GM12891 (cell line): ENCODE data around the gene GLUD1.

Experiments used
- POLR2A ChIP-seq: IDR thresholded peaks from 2 replicates; pipeline ENCODE4 v1.6.1; 2011; ENCODE audit warnings: low read depth, low read length, control low read depth
- POLR2AphosphoS5 ChIP-seq: IDR thresholded peaks from 2 replicates; pipeline ENCODE4 v1.6.1; 2011; ENCODE audit warnings: low read depth, low read length, control low read depth
- POU2F2 ChIP-seq: IDR thresholded peaks from 2 replicates; pipeline ENCODE4 v1.6.1; 2011; ENCODE audit warnings: low read depth, mild to moderate bottlenecking, control low read depth, low read length, moderate library complexity
- SPI1 ChIP-seq: IDR thresholded peaks from 2 replicates; pipeline ENCODE4 v1.6.1; 2011; ENCODE audit warnings: low read depth, low read length, control low read depth
- TAF1 ChIP-seq: IDR thresholded peaks from 2 replicates; pipeline ENCODE4 v1.6.1; 2011; ENCODE audit warnings: low read depth, low read length, control low read depth

DNA sequence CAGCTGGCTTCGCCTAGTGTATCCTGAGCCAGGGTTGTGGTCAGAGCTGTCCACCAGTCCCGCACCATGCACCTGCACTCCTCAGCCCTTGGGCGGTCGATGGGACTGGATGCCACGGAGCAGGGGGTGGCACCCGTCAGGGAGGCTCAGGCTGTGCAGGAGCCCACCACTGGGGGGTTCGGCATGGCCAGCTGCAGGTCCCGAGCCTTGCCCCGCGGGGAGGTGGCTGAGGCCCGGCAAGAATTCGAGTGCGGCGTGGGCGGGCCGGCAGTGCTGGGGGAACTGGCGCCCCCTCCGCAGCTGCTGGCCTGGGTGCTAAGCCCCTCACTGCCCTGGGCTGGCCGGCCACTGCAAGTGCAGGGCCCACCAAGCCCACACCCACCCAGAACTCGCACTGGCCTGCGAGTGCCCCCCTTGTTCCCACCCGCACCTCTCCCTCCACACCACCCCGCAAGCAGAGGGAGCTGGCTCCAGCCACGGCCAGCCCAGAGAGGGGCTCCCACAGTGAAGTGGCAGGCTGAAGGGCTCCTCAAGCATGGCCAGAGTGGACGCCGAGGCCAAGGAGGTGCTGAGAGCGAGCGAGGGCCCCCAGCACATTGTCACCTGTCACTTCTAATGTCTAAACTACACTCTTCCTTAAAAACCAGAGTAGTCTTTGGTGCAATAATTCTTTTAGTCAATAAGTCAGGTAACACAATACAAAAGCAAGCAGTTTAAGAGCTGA, 63.6 kb downstream of the GLUD1 start:
- TF ChIP-seq POLR2AphosphoS5, result no peak
- TF ChIP-seq POLR2A, result no peak
- TF ChIP-seq POU2F2, result no peak
- no peak for TF ChIP-seq SPI1
- TF ChIP-seq TAF1, result no peak
